Measurements from ENCODE around the gene FASN.

DNA sequence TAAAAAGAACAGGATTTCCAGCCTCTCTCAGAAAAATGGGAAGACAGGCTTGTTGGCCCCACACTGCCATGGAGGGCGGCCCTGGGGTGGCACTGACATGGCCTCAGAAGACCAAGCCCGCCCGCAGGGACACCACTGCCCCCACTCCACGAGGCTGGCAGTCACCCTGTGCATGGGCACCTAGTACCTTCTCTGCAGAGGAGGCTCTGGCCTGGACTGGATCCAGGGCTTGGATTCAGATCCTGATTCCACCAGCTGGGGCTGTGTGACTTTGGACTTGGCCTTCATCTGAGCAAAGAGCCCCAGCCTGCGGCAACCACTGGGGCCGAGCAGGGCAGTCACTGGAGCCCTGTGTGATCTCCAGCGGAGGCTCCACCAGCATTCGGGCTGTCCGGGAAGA, 16.8 kb upstream of the FASN start:
- TF ChIP-seq, protein P1, sequence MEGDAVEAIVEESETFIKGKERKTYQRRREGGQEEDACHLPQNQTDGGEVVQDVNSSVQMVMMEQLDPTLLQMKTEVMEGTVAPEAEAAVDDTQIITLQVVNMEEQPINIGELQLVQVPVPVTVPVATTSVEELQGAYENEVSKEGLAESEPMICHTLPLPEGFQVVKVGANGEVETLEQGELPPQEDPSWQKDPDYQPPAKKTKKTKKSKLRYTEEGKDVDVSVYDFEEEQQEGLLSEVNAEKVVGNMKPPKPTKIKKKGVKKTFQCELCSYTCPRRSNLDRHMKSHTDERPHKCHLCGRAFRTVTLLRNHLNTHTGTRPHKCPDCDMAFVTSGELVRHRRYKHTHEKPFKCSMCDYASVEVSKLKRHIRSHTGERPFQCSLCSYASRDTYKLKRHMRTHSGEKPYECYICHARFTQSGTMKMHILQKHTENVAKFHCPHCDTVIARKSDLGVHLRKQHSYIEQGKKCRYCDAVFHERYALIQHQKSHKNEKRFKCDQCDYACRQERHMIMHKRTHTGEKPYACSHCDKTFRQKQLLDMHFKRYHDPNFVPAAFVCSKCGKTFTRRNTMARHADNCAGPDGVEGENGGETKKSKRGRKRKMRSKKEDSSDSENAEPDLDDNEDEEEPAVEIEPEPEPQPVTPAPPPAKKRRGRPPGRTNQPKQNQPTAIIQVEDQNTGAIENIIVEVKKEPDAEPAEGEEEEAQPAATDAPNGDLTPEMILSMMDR (conservative IDR thresholded peaks at IDR 0.05 in 1 of 2, IDR thresholded peaks at IDR 0.05 in 1 of 2; ENCODE audit: low read depth in 1 of 2, low read length in 2 of 2) = no peak
- TF ChIP-seq EZH2 (IDR thresholded peaks at IDR 0.05; ENCODE audit: low read length, missing control alignments) = no peak
